DND-41 (cell line): ENCODE results near the gene NCOA3.

ENCODE experiments used
- ATAC-seq: fragments of 200-7000 bp; cut with Tn5 transposase; 3 replicates; pipeline ENCODE4 v1.9.1; 2021; ENCODE audit warnings: low read depth; ENCODE audit not compliant: insufficient read depth
- DNase-seq: peaks from one replicate; pipeline ENCODE4 v3.0.0-alpha.2; 2020
- H2AFZ ChIP-seq: 2 replicates; pipeline ENCODE4 v1.6.0; 2012; ENCODE audit warnings: low read depth, low read length
- H3K27ac ChIP-seq: 2 replicates; pipeline ENCODE4 v1.5.1; 2012; ENCODE audit warnings: low read length, inconsistent platforms
- H3K27me3 ChIP-seq: fragments of 200-600 bp; sonication (generic); 2 replicates; pipeline ENCODE4 v1.6.0; 2012; ENCODE audit warnings: low read length, mild to moderate bottlenecking, inconsistent platforms; ENCODE audit not compliant: insufficient read depth, poor library complexity
- H3K36me3 ChIP-seq: 2 replicates; pipeline ENCODE4 v1.5.1; 2012; ENCODE audit warnings: low read length, inconsistent platforms; ENCODE audit not compliant: insufficient read depth
- H3K4me1 ChIP-seq: 2 replicates; pipeline ENCODE4 v1.5.1; 2012; ENCODE audit warnings: mild to moderate bottlenecking, low read length; ENCODE audit not compliant: insufficient read depth
- H3K4me2 ChIP-seq: 2 replicates; pipeline ENCODE4 v1.6.0; 2012; ENCODE audit warnings: mild to moderate bottlenecking, moderate library complexity, low read length, inconsistent platforms; ENCODE audit not compliant: insufficient read depth
- H3K4me3 ChIP-seq, 2 experiments: fragments of 200-600 bp in 1 of 2; shearing (Covaris generic) in 1 of 2; 2 replicates each; pipeline ENCODE4 v1.5.1; 2012 to 2016; ENCODE audit warnings: inconsistent platforms in 2 of 2, low read length in 2 of 2, mild to moderate bottlenecking in 2 of 2, low read depth in 1 of 2, moderate library complexity in 1 of 2
- H3K79me2 ChIP-seq: 2 replicates; pipeline ENCODE4 v1.6.0; 2012; ENCODE audit warnings: low read length, inconsistent platforms; ENCODE audit not compliant: insufficient read depth
- H3K9ac ChIP-seq: 2 replicates; pipeline ENCODE4 v1.6.0; 2012; ENCODE audit warnings: low read depth, mild to moderate bottlenecking, inconsistent platforms, low read length, moderate library complexity
- H3K9me3 ChIP-seq: 2 replicates; pipeline ENCODE4 v1.5.1; 2012; ENCODE audit warnings: low read length, moderate library complexity, mild to moderate bottlenecking, inconsistent platforms; ENCODE audit not compliant: insufficient read depth, severe bottlenecking
- H4K20me1 ChIP-seq: 2 replicates; pipeline ENCODE4 v1.6.0; 2012; ENCODE audit warnings: low read length; ENCODE audit not compliant: insufficient read depth
- EZH2 ChIP-seq: IDR thresholded peaks from 3 replicates; pipeline ENCODE4 v1.6.1; 2012; ENCODE audit warnings: borderline replicate concordance, low read depth, mild to moderate bottlenecking, moderate library complexity, low read length, inconsistent platforms; ENCODE audit not compliant: severe bottlenecking
- TF ChIP-seq, protein P1 (sequence below): IDR thresholded peaks from 2 replicates; pipeline ENCODE4 v1.5.1; 2012; ENCODE audit warnings: borderline replicate concordance, low read length, moderate library complexity, mild to moderate bottlenecking; ENCODE audit not compliant: poor library complexity, severe bottlenecking; ENCODE audit errors: extremely low read depth

Gene NCOA3

DNA sequence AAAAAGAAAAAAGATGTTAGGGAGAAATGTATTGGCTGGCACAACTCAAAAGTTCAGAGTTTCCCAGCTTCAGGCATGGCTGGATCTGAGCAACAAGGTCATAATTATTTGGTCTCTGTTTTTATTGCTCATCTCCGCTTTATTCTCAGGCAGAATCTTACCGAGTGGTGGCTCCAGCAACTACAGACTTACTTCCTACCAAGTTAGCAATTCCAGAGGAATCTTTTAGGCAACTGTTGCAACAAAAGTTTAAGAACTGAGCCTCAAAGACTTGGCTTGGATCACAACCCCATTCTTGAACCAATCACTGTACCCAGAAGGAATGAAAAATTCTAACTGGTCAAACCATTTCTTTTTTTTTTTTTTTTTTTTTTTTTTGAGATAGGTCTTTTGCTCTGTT lies 35.5 kb upstream of the NCOA3 start:
- H3K4me2 ChIP-seq = no peak overlapping the region

DNA sequence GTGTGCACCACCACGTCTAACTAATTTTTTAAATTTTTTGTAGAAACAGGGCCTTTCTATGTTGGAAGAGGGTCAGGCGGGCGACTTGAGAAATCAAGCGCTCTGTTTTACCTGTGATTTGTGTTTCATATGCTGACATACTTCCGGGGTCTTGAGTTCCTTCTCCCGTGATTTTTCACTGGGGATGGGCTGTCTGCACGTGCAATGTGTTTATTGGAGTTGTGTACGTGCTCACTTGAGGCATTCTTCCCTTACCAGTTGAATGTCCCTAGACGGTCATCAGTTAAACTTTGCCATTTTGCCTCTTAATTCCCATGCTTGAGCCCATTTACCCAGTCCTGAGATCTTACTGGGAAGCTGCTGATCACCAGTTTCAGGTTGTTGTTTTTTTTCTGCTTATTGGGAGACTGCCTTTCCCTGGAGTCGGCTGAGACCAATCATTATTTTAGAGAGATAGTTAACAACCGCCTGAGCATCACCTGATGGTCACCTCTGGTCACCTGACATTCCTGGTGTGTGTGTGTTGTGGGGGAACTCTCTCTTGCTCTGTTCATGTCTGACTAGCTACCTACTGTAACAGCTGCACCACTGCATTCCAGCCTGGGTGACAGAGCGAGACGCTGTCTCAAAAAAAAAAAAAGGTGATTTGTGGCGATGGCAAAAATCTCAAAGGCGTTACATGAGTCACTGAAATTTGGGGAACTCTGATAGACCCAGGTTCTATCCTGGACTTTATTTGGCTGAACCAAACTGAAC lies 34.8 kb upstream of the NCOA3 start:
- H3K9ac ChIP-seq = no peak overlapping the region
- H3K79me2 ChIP-seq = no peaks in the 10 kb centered on the region
- ATAC-seq = no peak
- H3K9me3 ChIP-seq = no peaks in the 10 kb centered on the region
- H3K27ac ChIP-seq = no peak overlapping the region
- no peaks in the 10 kb centered on the region for H3K36me3 ChIP-seq
- TF ChIP-seq EZH2 = no peak
- TF ChIP-seq, protein P1, sequence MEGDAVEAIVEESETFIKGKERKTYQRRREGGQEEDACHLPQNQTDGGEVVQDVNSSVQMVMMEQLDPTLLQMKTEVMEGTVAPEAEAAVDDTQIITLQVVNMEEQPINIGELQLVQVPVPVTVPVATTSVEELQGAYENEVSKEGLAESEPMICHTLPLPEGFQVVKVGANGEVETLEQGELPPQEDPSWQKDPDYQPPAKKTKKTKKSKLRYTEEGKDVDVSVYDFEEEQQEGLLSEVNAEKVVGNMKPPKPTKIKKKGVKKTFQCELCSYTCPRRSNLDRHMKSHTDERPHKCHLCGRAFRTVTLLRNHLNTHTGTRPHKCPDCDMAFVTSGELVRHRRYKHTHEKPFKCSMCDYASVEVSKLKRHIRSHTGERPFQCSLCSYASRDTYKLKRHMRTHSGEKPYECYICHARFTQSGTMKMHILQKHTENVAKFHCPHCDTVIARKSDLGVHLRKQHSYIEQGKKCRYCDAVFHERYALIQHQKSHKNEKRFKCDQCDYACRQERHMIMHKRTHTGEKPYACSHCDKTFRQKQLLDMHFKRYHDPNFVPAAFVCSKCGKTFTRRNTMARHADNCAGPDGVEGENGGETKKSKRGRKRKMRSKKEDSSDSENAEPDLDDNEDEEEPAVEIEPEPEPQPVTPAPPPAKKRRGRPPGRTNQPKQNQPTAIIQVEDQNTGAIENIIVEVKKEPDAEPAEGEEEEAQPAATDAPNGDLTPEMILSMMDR = no peak
- H2AFZ ChIP-seq = no peak overlapping the region
- no peaks in the 10 kb centered on the region for H4K20me1 ChIP-seq
- H3K4me1 ChIP-seq = no peaks in the 10 kb centered on the region
- H3K4me3 ChIP-seq = no peak overlapping the region
- H3K4me2 ChIP-seq = no peak overlapping the region
- H3K27me3 ChIP-seq = no peaks in the 10 kb centered on the region
- no peak for DNase-seq

More for the DNA sequence above, 35.5 kb upstream of the NCOA3 start:
- no peaks in the 10 kb centered on the region for H3K79me2 ChIP-seq
- H3K36me3 ChIP-seq = no peaks in the 10 kb centered on the region
- H3K27ac ChIP-seq = no peak overlapping the region
- H3K9me3 ChIP-seq = no peaks in the 10 kb centered on the region
- H3K9ac ChIP-seq = no peak overlapping the region
- H3K27me3 ChIP-seq = no peaks in the 10 kb centered on the region
- H3K4me3 ChIP-seq = no peak overlapping the region
- no peaks in the 10 kb centered on the region for H3K4me1 ChIP-seq
- ATAC-seq (no peak), DNase-seq (no peak)
- no peaks in the 10 kb centered on the region for H4K20me1 ChIP-seq
- no peak for TF ChIP-seq EZH2
- TF ChIP-seq, protein P1 = no peak
- H2AFZ ChIP-seq = no peak overlapping the region

DNA sequence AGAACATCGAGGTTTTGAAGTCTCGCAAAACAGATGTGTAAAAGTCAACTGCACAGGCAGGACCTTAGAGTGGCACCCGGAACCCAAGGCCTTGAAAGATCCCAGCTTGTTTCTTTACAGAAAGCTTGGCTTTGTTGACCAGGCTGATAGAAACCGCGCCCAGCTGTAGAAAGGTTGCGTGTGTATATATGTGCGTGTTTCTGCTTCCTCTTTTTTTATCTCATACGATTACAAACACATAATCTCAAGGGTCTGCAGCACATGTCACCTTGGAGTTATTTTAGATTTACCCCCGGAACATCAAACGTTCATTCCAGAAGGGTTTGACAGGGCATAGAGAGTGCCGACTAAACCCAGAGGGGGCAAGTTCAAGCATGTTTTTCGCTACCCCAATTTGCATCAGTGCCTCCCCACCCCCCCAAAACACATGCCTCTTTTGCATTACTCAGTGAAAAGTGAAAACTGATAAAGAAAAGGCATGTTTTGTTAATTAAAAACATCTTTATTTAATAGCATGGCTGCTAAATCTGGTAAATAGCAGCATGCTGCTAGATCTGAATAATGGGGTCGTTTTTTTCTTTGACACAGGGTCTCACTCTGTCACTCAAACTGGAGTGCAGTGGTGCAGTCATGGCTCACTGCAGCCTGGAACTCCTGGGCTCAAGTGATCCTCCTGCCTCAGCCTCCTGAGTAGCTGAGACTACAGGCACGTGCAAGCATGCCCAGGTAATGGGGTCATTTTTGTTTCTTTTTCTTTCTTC lies 33.2 kb upstream of the NCOA3 start:
- no peak overlapping the region for H3K9ac ChIP-seq
- TF ChIP-seq, protein P1 = no peak
- no peak for TF ChIP-seq EZH2
- H4K20me1 ChIP-seq = no peaks in the 10 kb centered on the region
- H2AFZ ChIP-seq = no peak overlapping the region
- H3K9me3 ChIP-seq = no peaks in the 10 kb centered on the region
- no peak for ATAC-seq
- H3K4me2 ChIP-seq = no peak overlapping the region
- H3K27ac ChIP-seq = no peak overlapping the region
- DNase-seq = no peak
- H3K79me2 ChIP-seq = no peaks in the 10 kb centered on the region
- no peaks in the 10 kb centered on the region for H3K4me1 ChIP-seq
- no peaks in the 10 kb centered on the region for H3K36me3 ChIP-seq
- no peaks in the 10 kb centered on the region for H3K27me3 ChIP-seq
- H3K4me3 ChIP-seq = no peak overlapping the region
